Measurements from ENCODE around the gene UCHL3. TPM values are rescaled to one million over a fixed set of nuclear protein-coding genes. Genes with fewer than 3 reads are reported as not detected.

UCHL3 gene
- total and polyA plus RNA-seq, 12 donors = 11.3 to 61.8 (median 23.2) TPM

DNA sequence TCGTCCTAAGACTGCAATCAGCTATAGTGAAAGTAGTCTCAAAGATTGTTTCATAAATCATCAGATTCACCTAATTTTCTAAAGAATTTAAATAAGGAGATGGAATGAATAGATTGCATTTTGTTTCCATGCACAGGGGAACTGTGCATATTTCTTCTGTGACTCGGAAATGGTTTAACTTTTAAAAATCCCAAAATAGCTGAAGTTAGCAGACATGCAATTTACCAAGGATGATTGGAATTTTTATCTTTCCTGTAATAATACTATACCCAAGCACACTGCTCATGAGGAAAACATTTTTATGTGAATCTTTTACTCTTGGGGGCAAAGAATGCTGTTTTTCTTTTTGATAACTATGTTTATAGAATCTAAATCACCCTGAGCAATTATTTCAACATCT lies 71.6 kb downstream of the UCHL3 start:
- no peaks in the 10 kb centered on the region for H3K36me3 ChIP-seq
- H3K27me3 ChIP-seq = no peaks in the 10 kb centered on the region
- intact Hi-C loops (cut with DNase I) = no loop called here
- WGBS, 2 donors = 68 to 72% methylated on average over 2 of the region's 2 CpGs
- TF ChIP-seq CTCF (IDR thresholded peaks at IDR 0.05) = no peak
- H3K4me1 ChIP-seq = no peaks in the 10 kb centered on the region
- no peak overlapping the region for H3K27ac ChIP-seq
- ATAC-seq (no peak), DNase-seq (no peak)
- no peaks in the 10 kb centered on the region for H3K9me3 ChIP-seq
- no peak overlapping the region for H3K4me3 ChIP-seq

DNA sequence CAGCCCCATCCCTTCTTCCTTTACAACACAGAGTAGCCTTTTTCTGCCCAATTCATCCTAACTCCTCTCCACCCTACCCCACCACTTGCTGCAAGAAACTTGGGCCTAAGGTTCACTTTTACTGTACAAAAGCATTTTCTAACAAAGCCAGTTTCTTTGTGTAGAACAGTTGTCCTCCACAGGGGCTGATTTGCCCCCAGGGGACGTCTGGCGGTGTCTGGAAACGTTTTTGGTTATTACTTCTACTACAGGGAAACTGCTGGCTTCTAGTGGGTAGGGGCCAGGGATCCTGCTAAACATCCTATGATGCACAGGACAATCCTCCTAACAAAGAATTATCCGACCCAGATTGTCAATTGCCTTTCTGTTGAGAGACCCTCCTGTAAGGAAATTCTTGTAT lies 79.2 kb downstream of the UCHL3 start:
- intact Hi-C loops (cut with DNase I) = no loop called here
- H3K27me3 ChIP-seq = no peaks in the 10 kb centered on the region
- 88 to 91% methylated on average over 4 of the region's 4 CpGs for WGBS, 2 donors
- H3K9me3 ChIP-seq = no peaks in the 10 kb centered on the region
- H3K27ac ChIP-seq = no peak overlapping the region
- DNase-seq = no peak
- no peak for TF ChIP-seq CTCF (IDR thresholded peaks at IDR 0.05)
- H3K36me3 ChIP-seq = no peaks in the 10 kb centered on the region
- no peaks in the 10 kb centered on the region for H3K4me1 ChIP-seq
- H3K4me3 ChIP-seq = no peak overlapping the region
- no peak for ATAC-seq

DNA sequence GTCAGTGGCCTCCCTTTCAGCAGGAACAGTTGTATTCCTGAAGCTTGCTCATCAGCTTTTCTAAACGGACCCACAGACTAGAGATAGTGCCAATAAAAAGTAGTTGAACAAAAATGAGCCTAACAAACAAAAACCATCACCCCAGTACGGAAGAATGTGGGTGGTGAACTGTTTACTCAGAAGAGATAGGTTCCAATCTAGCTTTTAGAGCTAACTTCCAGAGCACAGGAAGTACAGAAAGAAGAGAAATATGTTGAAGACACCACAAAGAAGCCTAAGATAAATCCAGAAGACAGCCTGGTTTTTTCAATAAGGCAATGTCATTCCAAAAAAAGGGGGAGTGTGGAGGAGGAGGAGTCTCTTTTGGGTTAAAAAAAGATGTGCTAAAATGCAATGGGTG lies 83.7 kb downstream of the UCHL3 start:
- H3K4me3 ChIP-seq = no peak overlapping the region
- DNase-seq (no peak), ATAC-seq (peak in 1 of 8 donors; percentile 4)
- peaks cover 4 to 26% (median 8%) of the 10 kb centered on the region in 9 donors for H3K4me1 ChIP-seq
- TF ChIP-seq CTCF (IDR thresholded peaks at IDR 0.05) = no peak
- H3K9me3 ChIP-seq = no peaks in the 10 kb centered on the region
- WGBS, 2 donors = 38 to 42% methylated on average over 2 of the region's 2 CpGs
- no peaks in the 10 kb centered on the region for H3K36me3 ChIP-seq
- peak overlapping the region in 1 of 10 donors; percentile 46 for H3K27ac ChIP-seq
- H3K27me3 ChIP-seq = peaks cover 0 to 33% (median 0%) of the 10 kb centered on the region in 7 donors
- intact Hi-C loops (cut with DNase I) = no loop called here

DNA sequence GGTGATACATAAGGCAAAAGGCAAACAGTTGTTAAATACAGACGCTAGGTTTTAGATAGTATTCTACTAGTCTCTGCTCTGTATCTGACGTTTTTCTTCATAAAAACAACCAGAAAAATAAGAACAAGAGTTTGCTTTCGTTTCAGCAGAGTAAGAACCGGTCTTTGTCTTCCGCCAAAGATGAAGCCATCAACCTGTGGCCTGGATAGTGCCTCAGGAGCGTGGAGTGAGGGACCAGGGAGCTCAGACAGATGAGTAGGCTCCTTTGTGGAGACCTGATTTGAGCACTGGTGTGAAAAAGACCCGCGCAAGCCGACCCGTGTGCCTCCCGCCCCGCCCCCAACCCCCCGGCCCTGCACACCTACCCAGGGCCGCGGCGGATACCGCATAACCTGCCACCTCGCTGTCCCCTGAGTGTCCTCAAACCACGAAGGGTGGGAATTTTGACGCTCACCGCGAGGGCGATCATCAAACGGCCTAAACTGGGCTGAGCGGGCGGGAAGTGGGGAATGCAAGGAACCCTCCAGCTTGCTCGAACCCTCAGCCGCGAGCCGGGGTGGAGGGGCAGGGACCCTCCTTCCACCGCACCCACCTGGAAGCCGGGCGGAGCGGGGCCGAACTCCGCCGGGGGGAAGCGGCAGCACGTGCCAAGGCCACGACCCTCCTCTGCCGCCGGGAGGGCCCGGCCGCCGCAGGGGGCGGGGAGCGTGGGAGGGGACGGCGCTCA lies 85.7 kb downstream of the UCHL3 start:
- peak in 1 of 2 donors; percentile 20 for DNase-seq
- 24% methylated on average over 48 to 49 of the region's 49 CpGs for WGBS, 2 donors

More for the DNA sequence above, 85.7 kb downstream of the UCHL3 start:
- no peaks in the 10 kb centered on the region for H3K9me3 ChIP-seq
- TF ChIP-seq CTCF (IDR thresholded peaks at IDR 0.05) = peak in 1 of 9 donors; percentile 3
- H3K4me1 ChIP-seq = peaks cover 4 to 26% (median 8%) of the 10 kb centered on the region in 9 donors
- intact Hi-C loops (cut with DNase I) = no loop called here
- no peaks in the 10 kb centered on the region for H3K36me3 ChIP-seq
- peak in 5 of 8 donors; percentile 1 to 53 (median 11) for ATAC-seq
- peak overlapping the region; percentile 50 to 77 (median 71) for H3K4me3 ChIP-seq
- peak overlapping the region in 6 of 10 donors; percentile 41 to 71 (median 58) for H3K27ac ChIP-seq
- peaks cover 0 to 37% (median 0%) of the 10 kb centered on the region in 7 donors for H3K27me3 ChIP-seq
